GM12874 (cell line): Measurements from ENCODE around the gene PRRC2B.

Experiments
- CTCF ChIP-seq: IDR thresholded peaks from 2 replicates; pipeline ENCODE4 v1.5.1; 2011; ENCODE audit warnings: low read depth, mild to moderate bottlenecking, control low read depth, low read length, moderate library complexity; ENCODE audit not compliant: insufficient read depth

The PRRC2B gene

DNA sequence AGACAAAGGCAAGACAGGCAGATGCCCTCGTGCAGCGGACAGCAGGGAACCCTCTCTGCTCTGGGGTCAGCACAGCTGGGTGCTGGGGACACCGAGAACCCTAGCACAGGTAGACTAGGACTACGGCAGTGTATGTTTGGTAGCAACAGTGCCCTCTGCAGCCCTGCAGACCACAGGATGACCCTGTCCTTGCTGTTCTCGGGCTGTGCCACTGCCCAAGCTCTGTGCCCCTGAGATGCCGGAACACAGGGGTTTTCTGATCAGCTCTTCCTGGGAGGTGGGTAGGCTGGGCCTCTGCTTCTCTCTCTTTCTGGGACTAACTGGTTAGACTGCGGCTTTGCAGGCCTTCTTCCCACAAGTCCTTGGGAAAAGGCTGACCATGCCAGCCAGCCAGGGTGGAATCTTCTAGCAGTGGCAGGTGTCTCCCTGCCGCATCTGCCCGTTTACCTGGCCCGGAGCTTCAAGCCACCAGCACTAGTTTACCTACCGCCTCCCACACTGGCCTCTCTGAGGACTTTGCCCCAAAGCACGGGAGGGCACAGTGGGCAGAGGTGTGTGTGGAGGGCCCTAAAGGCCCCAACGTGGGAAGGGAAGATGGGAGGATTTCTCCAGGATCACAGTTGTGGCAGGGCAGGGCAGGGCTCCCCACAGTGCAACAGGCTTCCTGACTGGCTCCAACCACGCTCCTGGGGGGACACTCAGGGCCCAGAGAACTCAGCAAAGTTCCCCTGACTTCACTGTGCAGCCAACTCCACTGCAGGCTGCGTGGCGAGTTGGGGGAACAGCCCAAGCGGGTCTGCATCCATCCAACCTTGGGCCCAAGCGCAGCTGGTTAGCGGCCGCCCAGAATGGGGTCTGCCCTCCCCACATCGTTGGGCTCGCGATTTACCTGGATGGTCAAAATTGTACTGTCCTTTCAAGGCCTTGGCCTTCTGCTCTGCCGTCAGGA lies 136.0 kb downstream of the PRRC2B start:
- TF ChIP-seq CTCF, result no peak

DNA sequence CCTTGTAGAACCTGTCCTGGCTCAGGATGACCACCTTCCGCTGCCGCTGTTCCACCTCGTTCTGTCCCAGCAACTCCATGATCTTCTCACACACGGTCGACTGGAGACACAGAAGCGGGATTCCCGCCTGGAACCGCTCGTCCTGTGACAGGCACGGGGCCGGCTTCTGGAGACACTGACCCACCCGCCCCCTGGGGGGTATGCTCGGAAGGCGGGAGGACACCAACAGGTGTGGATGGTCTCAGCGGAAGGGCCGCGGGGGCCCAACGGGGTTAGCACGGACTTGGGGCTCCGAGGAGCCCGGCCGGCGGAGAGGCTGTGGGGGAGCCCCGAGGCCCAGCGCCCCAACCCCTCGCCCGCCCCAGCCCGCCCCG lies 136.6 kb downstream of the PRRC2B start:
- TF ChIP-seq CTCF, result peak; percentile 27; the same call in 1 of the 2 replicates

GRCh38 chr9:131530920-131531832 lies 137.3 kb downstream of the PRRC2B start, which contains the start of gene UCK1:
UCK1 (minus strand) TSS chr9:131531263; CDS start chr9:131531174, 89 bp downstream.
- TF ChIP-seq CTCF, result 0 out of 2 replicates have a peak, but pooled peaks have one; percentile 1

GRCh38 chr9:131534721-131535237 lies 140.9 kb downstream of the PRRC2B start:
- no peak for TF ChIP-seq CTCF

DNA sequence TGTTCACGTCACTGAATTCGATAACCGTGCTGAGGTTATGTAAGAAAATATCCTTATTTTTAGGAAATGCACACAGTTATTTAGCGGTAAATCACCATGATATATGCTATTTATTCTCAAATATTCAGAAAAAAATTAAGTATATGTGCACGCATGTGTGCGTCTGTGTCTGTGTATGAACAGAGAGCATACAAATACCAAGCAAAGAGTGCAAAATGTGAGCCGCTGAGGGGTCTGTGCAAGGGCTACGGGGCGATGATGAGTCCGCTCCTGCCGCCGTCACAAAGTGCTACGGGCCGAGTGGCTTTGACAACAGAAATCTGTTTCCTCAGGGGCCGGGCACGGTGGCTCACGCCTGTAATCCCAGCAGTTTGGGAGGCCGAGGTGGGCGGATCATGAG lies 144.1 kb downstream of the PRRC2B start:
- no peak for TF ChIP-seq CTCF

DNA sequence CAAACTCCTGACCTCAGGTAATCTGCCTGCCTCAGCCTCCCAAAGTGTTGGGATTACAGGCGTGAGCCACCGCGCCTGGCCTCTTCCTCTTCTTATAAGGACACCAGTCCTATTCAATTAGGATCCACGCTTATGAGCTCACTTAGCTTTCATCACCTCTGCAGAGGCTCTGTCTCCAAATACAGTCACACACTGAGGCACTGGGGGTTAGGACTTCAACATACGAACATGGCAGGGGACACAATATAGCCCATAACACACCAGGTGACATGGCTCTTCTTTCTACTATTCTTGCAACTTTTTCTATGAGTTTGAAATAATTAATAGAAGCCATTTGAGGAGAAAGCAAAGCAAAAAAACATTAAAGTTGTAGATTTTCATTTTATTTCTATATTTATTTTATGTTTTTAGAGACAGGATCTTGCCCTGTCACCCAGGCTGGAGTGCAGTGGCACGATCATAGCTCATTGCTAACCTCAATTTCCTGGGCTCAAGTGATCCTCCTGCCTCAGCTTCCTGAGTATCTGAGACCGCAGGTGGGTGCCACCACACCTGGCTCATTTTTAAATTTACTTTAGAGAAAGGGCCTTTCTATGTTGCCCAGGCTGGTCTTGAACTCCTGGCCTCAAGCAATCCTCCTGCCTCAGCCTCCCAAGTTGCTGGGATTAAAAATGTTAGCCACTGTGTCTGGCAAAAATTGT lies 145.5 kb downstream of the PRRC2B start:
- no peak for TF ChIP-seq CTCF
